Measurements from ENCODE around the gene DOCK3.
"Not testable (repeated sequence)": the region's sequence is repeated elsewhere in the genome, so short reads cannot be mapped to it uniquely, and the experiment has no call there.

Gene DOCK3

DNA sequence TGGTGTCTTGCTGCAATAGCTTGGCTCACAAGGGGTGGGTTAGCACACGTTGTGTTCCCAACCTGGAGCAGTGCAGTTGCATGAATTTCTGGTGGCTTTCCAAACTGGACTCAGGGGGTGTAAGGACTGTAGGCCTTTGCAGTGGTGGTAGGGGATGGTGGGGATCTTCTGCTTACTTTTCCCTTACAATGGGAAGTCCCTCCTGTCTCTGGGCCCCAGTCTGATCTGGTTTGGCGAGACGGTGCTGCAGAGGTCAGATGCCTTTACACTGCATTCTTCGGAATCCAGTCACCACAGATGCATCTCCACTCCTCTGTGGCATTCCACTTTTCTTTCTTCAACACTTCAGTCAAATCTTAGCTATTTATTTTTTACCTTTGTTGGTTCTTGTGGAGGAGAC is 132.1 kb downstream of the DOCK3 start:
- DNase-seq (ENCODE audit: low read depth), result peak; percentile 13

DNA sequence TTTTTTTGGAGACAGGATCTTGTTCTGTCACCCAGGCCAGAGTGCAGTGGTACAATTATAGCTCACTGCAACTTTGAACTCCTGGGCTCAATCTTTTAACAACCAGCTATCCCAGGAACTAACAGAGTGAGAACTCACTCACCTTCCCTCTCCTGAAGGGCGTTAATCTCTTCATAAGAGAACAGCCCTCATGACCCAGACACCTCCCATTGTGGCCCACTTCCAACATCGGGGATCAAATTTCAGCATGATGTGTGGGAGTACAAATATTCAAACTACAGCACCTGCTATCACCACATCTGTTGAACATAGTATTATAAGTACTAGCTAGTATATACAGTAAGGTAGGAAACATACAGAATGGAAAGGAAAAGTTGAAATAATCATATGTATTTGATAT is 132.5 kb downstream of the DOCK3 start:
- DNase-seq (ENCODE audit: low read depth), result no peak

DNA sequence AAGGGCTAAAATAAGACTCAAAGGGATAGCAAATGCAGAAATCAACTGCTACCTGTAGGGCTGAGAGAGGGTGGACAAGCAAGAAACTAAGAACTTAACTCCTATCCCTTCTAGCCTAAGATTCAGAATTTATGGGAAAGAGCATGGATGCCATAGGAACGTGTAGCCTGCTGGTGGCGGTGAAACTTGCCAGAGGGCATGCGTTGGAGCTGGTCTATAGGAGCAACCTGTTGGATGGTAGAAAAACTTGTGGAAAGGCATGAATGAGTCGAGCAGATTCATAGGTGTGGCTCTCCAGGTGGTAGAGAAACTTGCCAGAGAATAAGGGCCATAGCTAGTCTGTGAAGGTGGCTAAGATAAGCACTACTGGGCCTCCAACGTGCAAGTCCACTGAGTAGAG is 137.2 kb downstream of the DOCK3 start:
- DNase-seq (ENCODE audit: low read depth), result no peak

DNA sequence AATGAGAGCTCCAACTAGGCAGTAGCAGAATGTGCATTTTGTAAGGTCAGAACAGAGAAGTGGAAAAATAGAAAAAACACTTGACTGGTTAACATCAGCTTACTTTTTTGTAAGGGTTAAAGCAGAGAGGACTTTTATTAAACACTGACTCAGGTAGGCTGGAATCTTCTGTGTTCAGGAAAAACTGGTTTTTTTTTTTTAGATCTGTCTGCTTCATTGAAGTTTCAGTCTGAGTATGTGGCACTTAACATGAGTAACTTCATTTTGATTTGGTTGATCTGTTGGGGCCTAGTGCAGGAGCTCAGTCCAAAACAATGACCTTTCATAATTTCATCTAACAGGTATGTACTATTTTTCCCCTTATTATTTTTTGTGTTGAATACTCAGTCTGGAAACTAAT is 141.1 kb downstream of the DOCK3 start:
- DNase-seq (ENCODE audit: low read depth), result no peak

DNA sequence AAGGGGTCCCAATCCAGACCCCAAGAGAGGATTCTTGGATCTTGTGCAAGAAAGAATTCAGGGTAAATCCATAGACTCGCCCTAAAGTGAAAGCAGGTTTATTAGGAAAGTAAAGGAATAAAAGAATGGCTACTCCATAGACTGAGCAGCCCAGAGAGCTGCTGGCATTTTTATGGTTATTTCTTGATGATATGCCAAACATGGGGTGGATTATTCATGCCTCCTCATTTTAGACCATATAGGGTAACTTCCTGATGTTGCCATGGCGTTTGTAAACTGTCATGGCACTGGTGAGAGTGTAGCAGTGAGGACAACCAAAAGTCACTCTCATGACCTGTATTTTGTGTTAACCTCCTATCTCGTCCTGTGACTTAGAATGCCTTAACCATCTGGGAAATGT is 142.2 kb downstream of the DOCK3 start:
- no peak for DNase-seq (ENCODE audit: low read depth)

DNA sequence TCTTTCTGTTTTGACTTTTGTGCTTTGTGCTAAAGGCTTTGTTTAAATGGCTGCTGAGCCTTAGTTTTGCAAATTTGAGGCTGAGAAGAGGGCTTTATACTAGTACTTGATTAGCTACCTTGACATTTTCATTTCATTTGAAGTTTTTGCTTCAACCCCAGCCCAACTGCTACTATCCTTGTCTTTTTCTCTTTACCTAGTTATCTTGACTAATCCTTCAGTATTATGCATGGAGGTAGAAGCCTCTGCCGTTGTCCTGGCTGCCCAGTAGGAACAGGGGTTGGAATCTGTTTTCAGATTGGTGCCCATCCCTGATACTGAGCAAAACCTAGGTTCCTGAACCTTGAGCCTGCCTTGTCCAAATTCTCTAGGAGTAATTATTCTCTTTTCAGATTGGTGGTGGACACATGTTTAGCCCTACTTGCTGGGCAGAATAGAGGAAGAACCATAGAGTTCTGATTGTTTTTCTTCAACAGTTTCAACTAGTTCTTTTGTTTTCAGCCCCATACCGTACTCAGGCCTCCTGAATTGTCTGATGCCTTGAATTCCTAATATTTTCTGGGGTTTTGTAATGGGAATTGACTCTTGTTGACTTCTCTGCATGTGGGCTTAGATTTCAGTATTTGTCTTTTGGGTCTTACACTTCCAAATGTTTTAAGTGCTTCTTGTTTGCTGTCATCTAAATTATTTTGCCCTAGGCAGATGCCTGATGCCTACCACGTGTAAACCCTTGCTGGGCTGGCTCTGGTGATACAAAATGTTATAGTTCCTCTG is 143.2 kb downstream of the DOCK3 start:
- no peak for DNase-seq (ENCODE audit: low read depth)

DNA sequence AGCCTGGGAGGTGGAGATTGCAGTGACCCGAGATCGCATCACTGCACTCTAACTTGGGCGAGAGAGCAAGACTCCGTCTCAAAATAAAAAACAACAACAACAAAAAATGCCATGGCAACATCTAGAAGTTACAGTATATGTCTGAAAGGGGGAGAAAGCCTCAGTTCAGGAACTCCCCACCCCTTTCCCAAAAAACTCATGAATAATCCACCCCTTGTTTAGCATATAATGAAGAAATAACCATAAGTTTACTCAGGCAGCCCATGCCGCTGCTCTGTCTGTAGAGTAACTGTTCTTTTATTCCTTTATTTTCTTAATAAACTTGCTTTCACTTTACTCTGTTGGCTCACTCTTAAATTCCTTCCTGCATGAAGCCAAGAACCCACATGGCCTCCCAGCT is 145.2 kb downstream of the DOCK3 start:
- no peak for DNase-seq (ENCODE audit: low read depth)

DNA sequence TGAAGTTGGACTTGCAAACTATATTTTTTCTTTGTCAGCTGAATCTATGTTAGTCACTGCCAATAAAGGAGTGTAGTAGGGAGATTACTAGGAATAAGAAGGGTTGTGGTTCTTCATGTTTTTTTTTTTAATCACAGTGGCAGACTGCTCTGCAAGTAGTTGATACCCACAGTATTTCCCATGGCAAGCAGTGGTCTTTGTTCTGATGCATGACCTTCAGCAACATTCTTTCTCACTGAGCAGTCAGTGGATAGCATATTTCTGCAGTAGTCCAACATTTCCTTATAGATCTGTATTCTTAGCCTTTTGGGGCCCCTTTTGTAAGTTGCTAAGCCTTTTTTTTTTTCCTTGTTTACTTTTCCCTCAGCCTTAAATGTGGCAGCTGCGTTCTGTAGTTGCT is 151.1 kb downstream of the DOCK3 start:
- peak; percentile 12 for DNase-seq (ENCODE audit: low read depth)

DNA sequence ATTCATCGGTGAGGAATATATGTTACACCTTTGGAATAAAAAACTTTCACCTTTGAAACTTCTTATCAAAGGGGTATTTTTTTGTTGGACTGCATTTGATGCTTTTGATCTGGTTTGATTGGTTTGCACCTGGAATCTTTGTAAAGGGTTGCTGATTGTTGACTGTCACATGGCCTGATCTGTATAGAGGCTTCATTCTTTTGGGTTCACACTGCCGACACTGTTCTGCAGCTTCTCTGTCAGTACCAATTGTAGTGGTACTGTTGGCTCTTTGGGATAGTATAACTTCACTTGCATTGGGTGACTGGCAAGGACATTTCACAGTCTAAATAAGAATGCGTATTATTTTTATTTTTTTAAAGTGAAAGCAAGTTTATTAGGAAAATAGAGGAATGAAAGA is 155.7 kb downstream of the DOCK3 start:
- DNase-seq (ENCODE audit: low read depth), result no peak

DNA sequence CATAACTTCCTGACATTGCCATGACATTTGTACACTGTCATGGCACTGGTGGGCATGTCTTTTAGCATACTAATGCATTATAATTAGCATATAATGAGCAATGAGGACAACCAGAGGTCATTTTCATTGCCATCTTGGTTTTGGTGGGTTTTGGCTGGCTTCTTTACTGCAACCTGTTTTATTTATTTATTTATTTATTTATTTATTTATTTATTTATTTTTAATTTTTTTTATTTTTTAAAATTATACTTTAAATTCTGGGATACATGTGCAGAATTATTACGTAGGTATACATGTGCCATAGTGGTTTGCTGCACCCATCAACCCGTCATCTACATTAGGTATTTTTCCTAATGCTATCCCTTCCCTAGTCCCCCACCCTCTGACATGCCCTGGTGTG is 156.3 kb downstream of the DOCK3 start:
- not testable (repeated sequence) for DNase-seq (ENCODE audit: low read depth)

DNA sequence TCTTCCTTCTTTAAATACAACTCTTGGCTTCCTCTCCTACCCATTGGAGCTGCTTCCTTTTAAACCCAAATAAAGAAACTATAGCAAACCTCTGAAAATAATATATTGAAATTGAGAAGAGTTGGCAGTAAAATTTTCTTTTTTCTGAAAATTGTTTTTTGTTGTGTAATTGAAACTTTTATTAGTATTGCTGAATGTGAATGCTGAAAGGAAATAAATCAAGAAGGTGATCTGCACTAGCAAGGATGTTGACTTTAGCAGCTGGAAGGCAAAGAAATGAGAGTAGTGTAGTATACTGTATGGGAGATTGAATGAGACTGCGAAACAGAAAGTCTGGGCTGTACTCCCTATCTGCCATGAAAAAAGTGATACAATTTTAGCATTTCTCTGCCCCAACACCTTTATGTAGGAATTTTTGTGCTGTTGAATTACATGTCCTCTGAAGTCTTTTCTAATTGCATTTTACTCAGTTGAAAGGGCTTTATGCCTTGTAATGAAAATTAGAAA is 166.3 kb downstream of the DOCK3 start:
- DNase-seq (ENCODE audit: low read depth), result no peak

DNA sequence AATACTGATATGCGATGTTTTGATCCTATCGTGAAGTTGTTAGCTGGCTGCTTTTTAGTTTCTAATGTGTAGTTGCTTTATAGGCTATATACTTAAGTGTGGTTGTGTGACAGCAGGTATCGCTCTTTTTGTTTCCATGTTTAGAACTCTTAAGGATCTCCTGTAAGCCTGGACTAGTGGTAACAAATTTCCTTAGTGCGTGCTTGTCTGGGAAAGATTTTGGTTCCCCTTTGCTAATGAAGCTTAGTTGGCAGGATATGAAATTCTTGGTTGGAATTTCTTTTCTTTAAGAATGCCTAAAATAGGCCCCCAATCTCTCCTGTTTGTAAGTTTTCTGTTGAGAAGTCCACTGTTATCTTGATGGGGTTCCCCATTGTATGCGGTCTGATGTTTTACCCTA is 173.6 kb downstream of the DOCK3 start:
- DNase-seq (ENCODE audit: low read depth), result no peak

DNA sequence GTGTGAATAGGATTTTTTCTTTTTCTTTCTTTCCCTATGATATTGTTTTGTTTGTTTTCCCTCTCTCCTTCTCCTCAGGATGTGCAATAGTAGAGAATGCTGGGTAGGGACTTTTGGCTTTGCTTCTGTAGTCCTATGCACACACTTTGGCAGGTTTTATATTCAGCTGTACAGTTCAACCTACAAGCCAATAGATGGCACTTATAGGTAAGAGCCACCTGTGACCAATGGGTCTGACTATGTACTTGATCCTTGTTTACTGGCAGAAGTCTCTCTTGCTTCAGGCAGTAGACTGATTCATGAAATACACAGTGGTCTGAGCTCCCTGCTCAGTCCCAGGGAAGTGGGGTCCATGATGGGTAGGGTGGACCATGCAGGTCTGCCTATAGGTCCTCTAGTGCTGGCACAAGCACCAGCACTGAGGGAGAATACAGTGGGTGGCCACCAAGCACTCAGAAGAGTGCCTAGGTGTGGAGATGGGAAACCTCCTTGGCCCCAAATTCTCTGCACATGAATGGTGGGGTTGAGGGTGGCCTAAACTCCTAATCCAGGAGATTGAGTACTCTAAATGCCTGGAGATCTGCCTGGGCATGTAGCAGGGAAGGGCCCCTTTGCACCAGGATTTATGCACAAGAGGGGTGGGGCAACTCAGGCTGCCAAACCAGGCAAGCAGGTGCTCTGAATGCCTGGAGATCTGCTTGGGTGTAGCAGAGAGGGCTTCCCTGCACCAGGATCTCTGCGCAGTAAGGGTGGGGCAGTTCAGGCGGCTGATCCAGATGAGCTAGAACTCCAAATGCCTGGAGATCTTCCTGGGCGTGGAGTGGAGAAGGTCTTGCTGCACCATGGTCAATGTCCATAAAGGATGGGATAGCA is 176.1 kb downstream of the DOCK3 start:
- DNase-seq (ENCODE audit: low read depth), result no peak

DNA sequence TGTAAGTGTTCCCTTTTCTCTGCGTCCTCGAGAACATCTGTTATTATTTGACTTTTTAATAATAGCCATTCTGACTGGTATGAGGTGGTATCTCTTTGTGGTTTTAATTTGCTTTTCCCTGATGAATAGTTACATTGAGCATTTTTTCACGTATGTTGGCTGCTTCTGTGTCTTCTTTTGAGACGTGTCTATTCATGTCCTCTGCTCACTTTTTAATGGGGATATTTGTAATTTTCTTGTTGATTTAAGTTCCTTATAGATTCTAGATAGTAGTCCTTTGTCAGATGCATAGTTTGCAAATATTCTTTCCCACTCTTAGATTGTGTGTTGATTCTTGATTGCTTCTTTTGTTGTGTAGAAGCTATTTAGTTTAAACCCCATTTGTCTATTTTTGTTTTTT is 179.2 kb downstream of the DOCK3 start:
- DNase-seq (ENCODE audit: low read depth), result no peak

DNA sequence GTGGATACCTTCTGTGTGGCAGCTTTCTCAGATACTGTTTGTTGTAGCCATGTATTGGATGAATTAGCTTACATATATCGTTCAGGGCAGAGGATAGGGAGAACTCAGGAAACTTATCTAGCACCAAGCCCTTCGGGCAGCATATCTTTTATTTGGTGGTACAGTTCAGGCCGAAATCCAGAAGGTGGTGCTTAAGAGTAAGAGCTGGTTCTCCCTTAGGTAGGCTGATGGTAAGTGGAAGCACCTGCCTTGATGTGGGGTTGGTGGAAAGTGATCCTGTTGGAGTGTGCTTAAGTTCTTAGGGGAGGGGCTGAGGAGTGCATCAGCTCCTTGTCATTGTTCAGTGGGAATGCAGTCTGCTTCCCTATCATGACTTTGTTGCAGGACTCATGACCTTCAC is 187.5 kb downstream of the DOCK3 start:
- DNase-seq (ENCODE audit: low read depth), result no peak

DNA sequence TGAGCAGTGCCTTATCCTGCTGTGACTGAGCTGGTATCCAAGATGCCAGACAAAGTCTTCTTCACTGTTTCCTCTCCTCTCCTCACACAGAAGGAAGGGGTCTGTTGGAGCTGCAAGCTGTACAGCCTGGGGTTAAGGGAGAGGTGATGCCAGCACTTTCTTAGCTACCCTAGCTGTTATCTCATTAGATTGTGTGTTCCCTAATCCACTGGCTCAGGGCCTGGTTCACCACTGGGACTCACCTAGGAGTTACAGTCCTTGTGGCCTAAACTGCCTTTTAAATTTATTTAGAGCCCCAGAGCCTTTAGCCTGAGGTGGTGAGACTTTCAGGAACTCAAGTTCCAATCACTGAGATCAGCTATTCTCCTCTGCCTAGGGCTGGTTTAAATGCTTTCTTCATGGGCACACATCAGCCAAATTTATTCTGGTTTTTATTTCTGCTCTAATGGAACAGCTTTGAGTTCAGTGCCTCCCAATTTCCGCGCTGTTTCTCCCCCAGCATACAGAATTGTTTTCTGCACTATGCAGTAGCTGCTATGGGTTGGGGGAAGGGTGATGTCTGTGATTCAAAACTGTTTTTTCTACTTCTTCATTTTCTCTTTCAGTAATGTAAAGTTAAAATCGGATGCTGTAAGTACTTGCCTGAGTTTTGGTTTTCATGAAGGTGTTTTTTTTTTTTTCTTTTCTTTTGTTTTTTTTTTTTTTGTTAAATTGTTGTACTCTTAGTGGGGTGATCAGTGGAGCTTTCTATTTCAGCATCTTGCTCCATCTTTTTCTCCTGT is 198.8 kb downstream of the DOCK3 start:
- DNase-seq (ENCODE audit: low read depth), result no peak

DNA sequence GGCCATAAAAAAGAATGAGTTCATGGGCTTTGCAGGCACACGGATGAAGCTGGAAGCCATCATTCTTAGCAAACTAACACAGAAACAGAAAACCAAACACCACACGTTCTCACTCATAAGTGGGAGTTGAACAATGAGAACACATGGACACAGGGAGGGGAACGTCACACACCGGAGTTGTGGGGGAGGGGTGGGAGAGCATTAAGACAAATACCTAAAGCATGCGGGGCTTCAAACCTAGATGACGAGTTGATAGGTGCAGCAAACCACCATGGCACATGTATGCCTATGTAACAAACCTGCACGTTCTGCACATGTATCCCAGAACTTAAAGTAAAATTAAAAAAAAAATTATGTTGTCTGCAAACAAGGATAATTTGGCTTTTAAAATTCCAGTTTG is 200.1 kb downstream of the DOCK3 start:
- DNase-seq (ENCODE audit: low read depth), result not testable (repeated sequence)

DNA sequence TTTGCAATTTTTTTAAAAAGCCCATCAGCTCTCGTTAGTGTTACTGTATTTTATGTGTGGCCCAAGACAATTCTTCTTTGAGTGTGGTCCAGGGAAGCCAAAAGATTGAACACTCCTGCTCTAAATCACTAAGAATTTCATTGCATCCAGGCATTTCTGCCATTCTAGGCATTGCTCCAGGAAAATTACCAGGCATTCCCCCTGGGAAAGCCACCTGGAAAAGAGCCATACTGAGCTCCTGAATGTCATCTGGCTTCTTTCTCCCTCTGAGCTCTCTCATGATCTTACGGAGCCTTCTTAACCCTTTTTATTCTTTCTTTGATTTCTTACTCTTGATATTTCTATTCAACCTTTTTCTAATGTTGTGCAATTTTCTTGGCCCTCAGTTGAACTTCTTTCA is 202.2 kb downstream of the DOCK3 start:
- DNase-seq (ENCODE audit: low read depth), result no peak

DNA sequence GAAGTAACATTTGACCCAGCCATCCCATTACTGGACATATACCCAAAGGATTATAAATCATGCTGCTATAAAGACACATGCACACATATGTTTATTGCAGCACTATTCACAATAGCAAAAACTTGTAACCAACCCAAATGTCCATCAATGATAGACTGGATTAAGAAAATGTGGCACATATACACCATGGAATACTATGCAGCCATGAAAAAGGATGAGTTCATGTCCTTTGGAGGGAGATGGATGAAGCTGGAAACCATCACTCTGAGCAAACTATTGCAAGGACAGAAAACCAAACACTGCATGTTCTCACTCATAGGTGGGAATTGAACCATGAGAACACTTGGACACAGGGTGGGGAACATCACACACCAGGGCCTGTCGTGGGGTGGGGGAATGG is 208.0 kb downstream of the DOCK3 start:
- not testable (repeated sequence) for DNase-seq (ENCODE audit: low read depth)

DNA sequence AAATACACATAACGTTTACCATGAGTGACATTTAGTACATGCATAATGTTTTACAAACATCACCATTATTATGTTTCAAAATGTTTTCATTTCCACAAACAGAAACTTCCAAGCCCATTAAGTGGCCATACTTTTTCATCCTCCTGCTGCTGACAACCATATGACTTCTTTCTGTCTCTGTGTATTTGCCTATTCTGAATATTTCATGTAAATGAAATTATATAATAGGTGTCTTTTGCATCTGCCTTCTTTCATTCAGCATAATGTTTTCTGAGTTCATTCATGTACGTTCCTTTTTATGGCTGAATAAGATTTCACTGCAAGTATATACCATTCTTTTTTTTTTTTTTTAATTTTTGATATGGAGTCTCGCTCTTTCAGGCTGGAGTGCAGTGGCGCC is 209.0 kb downstream of the DOCK3 start:
- DNase-seq (ENCODE audit: low read depth), result no peak

DNA sequence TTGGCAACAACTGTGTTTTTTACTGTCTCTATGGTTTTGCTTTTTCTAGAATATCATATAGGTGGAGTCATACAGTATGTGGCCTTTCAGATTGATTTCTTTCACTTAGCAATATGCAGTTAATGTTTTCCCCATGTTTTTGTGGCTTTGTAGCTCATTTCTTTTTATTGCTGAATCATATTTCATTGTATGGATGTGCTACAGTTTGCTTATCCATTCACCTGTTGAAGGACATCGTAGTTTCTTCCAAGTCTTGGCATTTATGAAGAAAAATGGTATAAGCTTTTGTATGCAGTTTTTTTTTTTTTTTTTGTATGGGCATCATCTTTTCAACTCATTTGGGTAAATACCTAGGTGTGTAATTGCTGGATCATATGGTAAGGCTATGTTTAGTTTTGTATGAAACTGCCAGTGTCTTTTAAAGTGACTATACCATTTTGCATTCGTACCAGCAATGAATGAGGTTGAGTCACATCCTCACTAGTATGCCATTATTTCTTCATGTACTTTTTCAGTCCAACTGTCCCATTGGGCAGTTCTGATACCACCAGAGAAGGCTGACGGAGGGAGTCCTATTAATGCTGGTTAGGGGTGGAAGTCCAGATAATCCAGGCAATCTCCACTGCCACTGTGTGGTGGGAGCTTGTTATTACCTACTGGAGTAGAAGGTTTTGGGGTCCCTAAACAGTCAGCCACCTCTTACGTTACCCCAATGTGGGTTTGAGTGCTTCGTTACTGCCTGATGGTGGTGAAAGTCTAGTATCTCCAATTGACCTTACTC is 210.5 kb downstream of the DOCK3 start:
- DNase-seq (ENCODE audit: low read depth), result no peak
